Measurements from ENCODE around the gene SIPA1L3.

SIPA1L3 gene

DNA sequence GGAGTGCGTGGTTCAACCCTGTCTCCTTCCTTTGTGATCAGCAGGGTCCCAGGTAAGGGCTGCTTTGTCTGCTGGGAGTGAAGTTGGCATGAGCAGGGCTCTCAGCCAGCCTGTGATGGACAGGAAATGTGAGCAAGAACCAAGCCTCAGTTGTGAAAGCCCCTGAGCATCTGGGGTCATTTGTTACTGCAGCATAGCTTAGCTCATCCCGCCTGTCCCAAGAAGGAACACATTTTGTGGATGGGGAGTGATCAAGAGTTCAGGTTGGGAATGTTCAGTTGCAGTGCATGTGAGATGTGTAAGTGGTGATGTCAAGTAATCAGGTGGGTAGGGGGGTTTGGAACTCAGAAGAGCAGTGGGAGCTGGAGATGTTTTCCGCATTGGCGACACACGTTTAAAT, 164.6 kb downstream of the SIPA1L3 start:
- Histone ChIP-seq H3K9me3 (no peaks in the 10 kb centered on the region), H3K4me1 (peaks cover 39% of the 10 kb centered on the region), H4K20me1 (peaks cover 22% of the 10 kb centered on the region; the same call in 1 of the 2 replicates), H3K27ac (no peak overlapping the region), H3K4me3 (no peak overlapping the region), H3K36me3 (peaks cover 7% of the 10 kb centered on the region; the same call in 1 of the 2 replicates), H3K4me2 (no peak overlapping the region), H3K9ac (no peak overlapping the region), H3K27me3 (no peaks in the 10 kb centered on the region)
- no peak for TF ChIP-seq Cebpa-rat (IDR thresholded peaks at IDR 0.05)

DNA sequence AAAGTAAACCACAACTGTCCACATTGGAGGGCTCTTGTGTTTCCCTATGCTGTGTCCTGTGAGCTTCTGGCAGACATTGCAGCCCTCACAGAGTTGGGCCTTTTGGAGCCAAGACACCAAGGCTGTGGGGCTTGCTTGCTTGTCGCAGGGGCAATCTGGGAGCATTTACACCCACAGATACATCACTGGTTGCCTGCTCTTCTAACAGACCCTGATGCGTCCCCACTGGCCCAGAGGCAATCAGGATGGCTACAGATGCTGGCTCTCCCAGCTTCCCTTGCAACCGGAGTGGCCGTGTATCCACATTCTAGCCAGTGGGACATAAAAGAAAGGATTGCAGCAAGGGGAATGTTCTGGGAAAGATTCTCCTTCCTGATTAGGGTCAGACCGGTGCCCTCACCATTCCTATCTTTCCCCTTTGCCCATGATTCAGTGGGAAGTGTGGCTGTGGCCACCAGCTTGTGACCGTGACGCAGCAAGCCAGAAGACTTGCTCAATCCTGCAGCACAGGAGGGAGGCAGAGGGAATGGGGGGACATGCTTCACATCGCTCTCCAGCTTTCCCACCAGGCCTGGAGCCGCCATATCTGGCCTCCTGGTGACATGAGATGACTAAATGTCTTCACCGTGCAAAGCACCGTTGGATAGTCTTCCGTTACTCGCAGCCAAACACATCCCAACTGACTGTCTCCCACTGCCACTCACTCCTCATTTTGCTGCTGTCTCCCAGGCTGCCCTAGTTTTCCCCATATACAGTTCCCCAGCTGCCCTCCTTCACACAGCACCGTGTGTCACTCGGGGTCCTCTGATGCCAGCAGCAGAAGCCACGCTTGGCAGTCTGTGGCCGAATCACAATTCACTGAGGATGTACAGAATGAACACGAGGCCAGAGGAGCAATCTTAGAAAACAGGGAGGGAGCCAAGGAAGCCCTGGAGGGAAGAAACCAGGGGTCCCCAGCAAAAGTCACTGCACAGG, 166.1 kb downstream of the SIPA1L3 start:
- peaks cover 7% of the 10 kb centered on the region; the same call in 1 of the 2 replicates for H3K36me3 ChIP-seq
- no peaks in the 10 kb centered on the region for H3K9me3 ChIP-seq
- H3K4me1 ChIP-seq: peaks cover 53% of the 10 kb centered on the region
- H3K4me3 ChIP-seq: no peak overlapping the region
- no peak overlapping the region for H3K9ac ChIP-seq
- H3K4me2 ChIP-seq: peak overlapping the region; percentile 42; the same call in 1 of the 2 replicates
- no peak for TF ChIP-seq Cebpa-rat (IDR thresholded peaks at IDR 0.05)
- no peaks in the 10 kb centered on the region for H3K27me3 ChIP-seq
- peaks cover 22% of the 10 kb centered on the region; the same call in 1 of the 2 replicates for H4K20me1 ChIP-seq
- H3K27ac ChIP-seq: no peak overlapping the region

DNA sequence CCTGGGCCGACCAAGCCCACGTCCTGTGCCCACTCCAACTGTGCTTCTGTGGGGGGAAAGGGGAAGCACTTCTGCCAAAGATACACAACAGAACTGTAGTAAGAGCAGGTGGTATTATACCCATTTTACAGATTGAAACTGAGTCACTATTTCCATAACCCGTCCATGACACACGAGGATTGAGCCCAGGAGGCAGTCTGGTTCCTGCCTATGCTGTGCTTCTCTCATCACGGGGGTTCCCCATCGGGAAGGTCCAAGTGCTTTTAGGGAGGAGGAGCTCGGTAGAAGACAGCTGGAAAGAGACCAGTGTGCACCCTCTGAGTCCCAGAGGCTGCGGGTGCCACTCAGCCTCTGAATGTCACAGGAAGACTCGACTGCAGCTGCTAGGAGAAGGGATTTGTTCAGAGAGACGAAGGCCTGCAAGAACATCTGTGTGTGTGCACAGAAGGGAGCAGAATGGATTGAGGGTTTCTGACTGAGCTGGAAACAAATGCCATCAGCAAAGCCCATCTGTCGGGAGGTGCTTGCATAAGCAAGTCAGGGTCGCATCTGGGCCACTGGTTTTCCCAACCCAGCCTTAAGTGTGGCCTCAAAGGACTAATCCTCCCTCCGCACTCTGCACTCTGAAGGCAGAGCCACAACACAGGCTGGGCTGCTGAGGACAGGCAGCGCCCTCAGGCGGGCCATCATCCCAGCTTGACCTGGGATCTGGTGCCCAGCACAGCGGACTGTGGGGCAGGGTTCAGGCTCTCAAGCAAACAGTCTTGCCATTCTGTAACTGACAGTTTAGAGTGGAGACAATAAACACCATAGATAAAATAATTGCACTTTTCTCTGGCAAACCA, 167.1 kb downstream of the SIPA1L3 start:
- Histone ChIP-seq H3K36me3 (peaks cover 7% of the 10 kb centered on the region; the same call in 1 of the 2 replicates), H3K4me2 (peak overlapping the region; percentile 42), H3K27me3 (no peaks in the 10 kb centered on the region), H3K4me1 (peaks cover 63% of the 10 kb centered on the region), H3K9me3 (no peaks in the 10 kb centered on the region), H4K20me1 (peaks cover 22% of the 10 kb centered on the region; the same call in 1 of the 2 replicates), H3K27ac (peak overlapping the region; percentile 19; the same call in 1 of the 2 replicates), H3K4me3 (no peak overlapping the region), H3K9ac (no peak overlapping the region)
- TF ChIP-seq Cebpa-rat (IDR thresholded peaks at IDR 0.05): no peak

DNA sequence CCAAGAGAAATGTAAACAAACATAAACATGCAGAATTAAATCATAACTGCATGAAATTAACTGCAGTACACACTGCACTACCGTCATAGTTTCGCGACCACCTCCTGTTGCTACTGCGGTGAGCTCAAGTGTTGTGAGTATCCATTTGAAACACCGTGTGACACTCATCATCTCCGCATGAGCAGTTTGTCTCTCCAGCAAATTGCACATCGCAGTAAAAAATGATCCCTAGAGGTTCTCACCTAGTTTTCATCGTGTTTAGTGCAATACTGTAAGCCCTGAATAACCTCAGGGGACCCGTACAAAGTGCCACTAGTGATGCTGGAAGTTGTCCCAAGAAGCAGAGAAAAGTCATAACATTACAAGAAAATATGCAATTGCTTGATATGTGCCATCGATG, 169.3 kb downstream of the SIPA1L3 start:
- no peaks in the 10 kb centered on the region for H3K27me3 ChIP-seq
- no peak overlapping the region for H3K9ac ChIP-seq
- no peak for TF ChIP-seq Cebpa-rat (IDR thresholded peaks at IDR 0.05)
- no peaks in the 10 kb centered on the region for H3K9me3 ChIP-seq
- peaks cover 86% of the 10 kb centered on the region for H3K4me1 ChIP-seq
- H3K4me2 ChIP-seq: peak overlapping the region; percentile 68
- peaks cover 22% of the 10 kb centered on the region; the same call in 1 of the 2 replicates for H4K20me1 ChIP-seq
- H3K27ac ChIP-seq: no peak overlapping the region
- no peak overlapping the region for H3K4me3 ChIP-seq
- peaks cover 11% of the 10 kb centered on the region for H3K36me3 ChIP-seq

DNA sequence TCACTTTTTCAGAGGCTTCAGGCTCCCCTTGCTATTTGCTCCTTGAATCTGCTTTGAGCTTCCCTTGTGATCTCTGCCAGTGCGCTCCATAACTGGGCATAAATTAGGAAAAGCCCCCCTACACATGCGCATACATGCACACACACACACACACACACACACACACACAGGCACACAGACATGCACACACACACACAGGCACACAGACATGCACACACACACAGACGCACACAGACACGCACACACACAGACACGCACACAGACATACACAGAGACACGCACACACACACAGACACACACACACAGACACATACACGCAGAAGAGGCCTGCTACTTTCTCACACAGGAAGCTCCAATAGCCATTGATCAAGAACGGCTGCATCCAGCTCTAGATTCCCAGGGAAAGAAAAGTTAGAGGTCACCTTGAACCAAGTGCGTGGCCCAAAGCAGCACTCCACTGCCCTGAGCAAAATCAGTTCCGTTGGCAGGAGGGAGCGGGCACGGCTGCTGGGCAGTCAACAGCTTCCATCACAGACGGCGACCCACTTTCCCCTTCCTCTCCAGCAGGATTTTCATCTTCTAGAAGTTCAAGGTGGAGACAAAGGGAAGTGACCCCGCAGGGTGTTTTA, 171.4 kb downstream of the SIPA1L3 start:
- Histone ChIP-seq H3K4me3 (no peak overlapping the region), H3K4me1 (peaks cover 79% of the 10 kb centered on the region), H3K27ac (no peak overlapping the region), H3K27me3 (no peaks in the 10 kb centered on the region), H3K9ac (no peak overlapping the region; the same call in 1 of the 2 replicates), H3K36me3 (peaks cover 24% of the 10 kb centered on the region), H4K20me1 (peaks cover 9% of the 10 kb centered on the region; the same call in 1 of the 2 replicates), H3K9me3 (no peaks in the 10 kb centered on the region), H3K4me2 (no peak overlapping the region)
- TF ChIP-seq Cebpa-rat (IDR thresholded peaks at IDR 0.05): no peak

DNA sequence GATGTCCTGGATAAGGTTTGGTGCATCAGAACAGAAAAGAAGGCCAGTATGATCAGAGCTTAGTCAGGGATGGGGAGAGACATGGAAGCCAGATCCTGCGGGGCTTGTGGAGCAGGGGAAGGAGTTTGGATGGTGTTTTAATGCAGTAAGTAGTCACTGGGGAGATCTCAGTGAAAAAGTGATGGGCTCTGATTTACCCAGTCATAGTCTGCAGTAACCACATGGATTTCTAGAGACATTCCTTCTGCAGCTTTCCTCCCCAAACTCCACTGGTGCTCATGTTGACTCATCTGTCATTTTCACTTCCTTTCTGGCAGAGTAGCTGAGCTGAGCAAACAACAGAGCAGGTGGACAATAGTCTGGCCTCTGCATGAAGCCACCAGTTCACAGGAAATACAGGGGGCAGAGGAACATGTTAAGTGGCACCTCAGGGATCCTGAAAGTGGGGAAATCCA, 172.9 kb downstream of the SIPA1L3 start:
- Histone ChIP-seq H3K27ac (peak overlapping the region; percentile 26; the same call in 1 of the 2 replicates), H3K9me3 (no peaks in the 10 kb centered on the region), H3K27me3 (no peaks in the 10 kb centered on the region), H3K36me3 (peaks cover 35% of the 10 kb centered on the region), H4K20me1 (no peaks in the 10 kb centered on the region), H3K4me2 (peak overlapping the region; percentile 64), H3K4me1 (peaks cover 69% of the 10 kb centered on the region), H3K4me3 (no peak overlapping the region), H3K9ac (no peak overlapping the region)
- TF ChIP-seq Cebpa-rat (IDR thresholded peaks at IDR 0.05): no peak

DNA sequence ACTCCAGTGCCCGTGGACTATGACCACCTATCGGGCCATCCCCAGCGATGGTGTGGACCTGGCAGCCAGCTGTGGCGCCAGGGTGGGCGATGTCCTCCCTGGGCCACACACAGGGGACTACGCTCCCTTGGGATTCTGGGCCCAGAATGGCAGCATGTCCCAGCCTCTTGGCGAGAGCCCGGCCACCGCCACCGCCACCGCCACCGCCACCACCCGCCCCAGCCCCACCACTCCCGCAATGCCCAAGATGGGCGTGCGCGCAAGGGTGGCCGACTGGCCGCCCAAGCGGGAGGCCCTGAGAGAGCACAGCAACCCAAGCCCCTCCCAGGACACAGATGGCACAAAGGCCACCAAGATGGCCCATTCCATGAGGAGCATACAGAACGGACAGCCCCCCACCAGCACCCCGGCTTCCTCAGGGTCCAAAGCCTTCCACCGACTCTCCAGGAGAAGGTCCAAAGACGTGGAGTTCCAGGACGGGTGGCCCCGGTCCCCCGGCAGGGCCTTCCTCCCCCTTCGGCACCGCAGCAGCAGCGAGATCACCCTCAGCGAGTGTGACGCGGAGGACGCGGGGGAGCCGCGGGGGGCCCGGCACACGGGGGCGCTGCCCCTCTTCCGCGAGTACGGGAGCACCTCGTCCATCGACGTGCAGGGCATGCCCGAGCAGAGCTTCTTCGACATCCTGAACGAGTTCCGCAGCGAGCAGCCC, 174.7 kb downstream of the SIPA1L3 start:
- H3K9ac ChIP-seq: no peak overlapping the region
- H3K27ac ChIP-seq: 0 out of 2 replicates have a peak overlapping the region, but pooled peaks have one; percentile 13
- H3K36me3 ChIP-seq: peaks cover 39% of the 10 kb centered on the region
- TF ChIP-seq Cebpa-rat (IDR thresholded peaks at IDR 0.05): no peak
- H3K4me3 ChIP-seq: no peak overlapping the region
- no peaks in the 10 kb centered on the region for H3K9me3 ChIP-seq
- H4K20me1 ChIP-seq: no peaks in the 10 kb centered on the region
- peaks cover 51% of the 10 kb centered on the region for H3K4me1 ChIP-seq
- no peaks in the 10 kb centered on the region for H3K27me3 ChIP-seq
- H3K4me2 ChIP-seq: no peak overlapping the region

DNA sequence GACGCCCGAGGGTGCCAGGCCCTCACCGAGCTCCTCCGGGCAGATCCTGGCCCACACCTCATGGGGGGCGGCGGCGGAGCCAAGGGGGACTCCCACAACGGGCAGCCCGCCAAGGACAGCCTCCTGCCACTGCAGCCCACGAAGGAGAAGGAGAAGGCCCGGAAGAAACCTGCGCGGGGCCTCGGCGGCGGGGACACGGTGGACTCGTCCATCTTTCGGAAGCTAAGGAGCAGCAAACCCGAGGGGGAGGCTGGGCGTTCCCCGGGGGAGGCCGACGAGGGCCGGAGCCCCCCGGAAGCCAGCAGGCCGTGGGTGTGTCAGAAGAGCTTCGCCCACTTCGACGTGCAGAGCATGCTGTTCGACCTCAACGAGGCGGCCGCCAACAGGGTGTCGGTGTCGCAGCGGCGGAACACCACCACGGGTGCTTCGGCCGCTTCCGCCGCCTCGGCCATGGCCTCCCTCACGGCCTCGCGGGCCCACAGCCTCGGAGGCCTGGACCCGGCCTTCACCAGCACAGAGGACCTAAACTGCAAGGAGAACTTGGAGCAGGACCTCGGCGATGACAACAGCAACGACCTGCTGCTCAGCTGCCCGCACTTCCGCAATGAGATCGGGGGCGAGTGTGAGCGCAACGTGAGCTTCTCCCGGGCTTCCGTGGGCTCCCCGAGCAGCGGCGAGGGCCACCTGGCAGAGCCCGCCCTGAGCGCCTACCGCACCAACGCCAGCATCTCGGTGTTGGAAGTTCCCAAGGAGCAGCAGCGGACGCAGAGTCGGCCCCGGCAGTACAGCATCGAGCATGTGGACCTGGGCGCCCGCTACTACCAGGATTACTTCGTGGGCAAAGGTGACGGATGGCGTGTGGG, 175.5 kb downstream of the SIPA1L3 start:
- peaks cover 42% of the 10 kb centered on the region for H3K36me3 ChIP-seq
- H4K20me1 ChIP-seq: no peaks in the 10 kb centered on the region
- no peaks in the 10 kb centered on the region for H3K27me3 ChIP-seq
- no peak overlapping the region for H3K9ac ChIP-seq
- TF ChIP-seq Cebpa-rat (IDR thresholded peaks at IDR 0.05): no peak
- H3K4me3 ChIP-seq: no peak overlapping the region
- H3K4me2 ChIP-seq: no peak overlapping the region
- H3K27ac ChIP-seq: no peak overlapping the region
- H3K9me3 ChIP-seq: no peaks in the 10 kb centered on the region
- peaks cover 43% of the 10 kb centered on the region for H3K4me1 ChIP-seq

Data from BLaER1 (cell line).